Measurements from ENCODE around the gene GRIK2. TPM values are rescaled to one million over a fixed set of nuclear protein-coding genes. Genes with fewer than 3 reads are reported as not detected.

GRIK2 gene
- polyA plus RNA-seq, 1 donor, result 3.1 TPM

GRCh38 chr6:101400326-101401135 lies 7.0 kb downstream of the GRIK2 start:
- DNase-seq, result no peak

- no peak for DNase-seq
These were observed 7.7 kb downstream of the GRIK2 start for GRCh38 chr6:101401171-101401570.

- no peak for DNase-seq
These were observed 8.5 kb downstream of the GRIK2 start for GRCh38 chr6:101401792-101402621.

- DNase-seq, result no peak
These were observed 9.1 kb downstream of the GRIK2 start for GRCh38 chr6:101402622-101403031.

- DNase-seq, result no peak
These were observed 9.9 kb downstream of the GRIK2 start for GRCh38 chr6:101403216-101403945.

- no peak for DNase-seq
These were observed 11.3 kb downstream of the GRIK2 start for GRCh38 chr6:101404775-101405174.

GRCh38 chr6:101413773-101414172 lies 20.3 kb downstream of the GRIK2 start:
- DNase-seq, result no peak

- no peak for DNase-seq
These were observed 24.4 kb downstream of the GRIK2 start for GRCh38 chr6:101417900-101418299.

GRCh38 chr6:101422251-101422650 lies 28.7 kb downstream of the GRIK2 start:
- no peak for DNase-seq

- DNase-seq, result no peak
These were observed 29.3 kb downstream of the GRIK2 start for GRCh38 chr6:101422811-101423210.

GRCh38 chr6:101429270-101429669 lies 35.8 kb downstream of the GRIK2 start:
- no peak for DNase-seq

GRCh38 chr6:101429845-101430244 lies 36.3 kb downstream of the GRIK2 start:
- DNase-seq, result no peak

- no peak for DNase-seq
These were observed 39.6 kb downstream of the GRIK2 start for GRCh38 chr6:101433141-101433540.

GRCh38 chr6:101434601-101435000 lies 41.1 kb downstream of the GRIK2 start:
- DNase-seq, result no peak

GRCh38 chr6:101435038-101435437 lies 41.5 kb downstream of the GRIK2 start:
- no peak for DNase-seq

GRCh38 chr6:101439790-101440189 lies 46.3 kb downstream of the GRIK2 start:
- no peak for DNase-seq

- DNase-seq, result no peak
These were observed 49.8 kb downstream of the GRIK2 start for GRCh38 chr6:101443315-101443714.

- DNase-seq, result no peak
These were observed 51.2 kb downstream of the GRIK2 start for GRCh38 chr6:101444717-101445116.

- DNase-seq, result no peak
These were observed 52.0 kb downstream of the GRIK2 start for GRCh38 chr6:101445527-101445926.

- DNase-seq, result no peak
These were observed 57.4 kb downstream of the GRIK2 start for GRCh38 chr6:101450901-101451300.

- no peak for DNase-seq
These were observed 58.5 kb downstream of the GRIK2 start for GRCh38 chr6:101451981-101452380.

- DNase-seq, result no peak
These were observed 59.7 kb downstream of the GRIK2 start for GRCh38 chr6:101453221-101453620.

- DNase-seq, result no peak
These were observed 60.7 kb downstream of the GRIK2 start for GRCh38 chr6:101454106-101454676.

All from hindlimb muscle (tissue), 1 donor.